Activated CD4-positive, alpha-beta T cell treated with anti-CD3 and anti-CD28 coated beads, Interleukin-2, amount 50 U/mL, for 16 hours (primary cell): Measurements from ENCODE around the gene FZD2.
"Not testable (repeated sequence)": the region's sequence is repeated elsewhere in the genome, so short reads cannot be mapped to it uniquely, and the experiment has no call there.

Experiments
- DNase-seq: peaks from one replicate; pipeline ENCODE4 v3.0.0-alpha.2; 2020

The FZD2 gene

DNA sequence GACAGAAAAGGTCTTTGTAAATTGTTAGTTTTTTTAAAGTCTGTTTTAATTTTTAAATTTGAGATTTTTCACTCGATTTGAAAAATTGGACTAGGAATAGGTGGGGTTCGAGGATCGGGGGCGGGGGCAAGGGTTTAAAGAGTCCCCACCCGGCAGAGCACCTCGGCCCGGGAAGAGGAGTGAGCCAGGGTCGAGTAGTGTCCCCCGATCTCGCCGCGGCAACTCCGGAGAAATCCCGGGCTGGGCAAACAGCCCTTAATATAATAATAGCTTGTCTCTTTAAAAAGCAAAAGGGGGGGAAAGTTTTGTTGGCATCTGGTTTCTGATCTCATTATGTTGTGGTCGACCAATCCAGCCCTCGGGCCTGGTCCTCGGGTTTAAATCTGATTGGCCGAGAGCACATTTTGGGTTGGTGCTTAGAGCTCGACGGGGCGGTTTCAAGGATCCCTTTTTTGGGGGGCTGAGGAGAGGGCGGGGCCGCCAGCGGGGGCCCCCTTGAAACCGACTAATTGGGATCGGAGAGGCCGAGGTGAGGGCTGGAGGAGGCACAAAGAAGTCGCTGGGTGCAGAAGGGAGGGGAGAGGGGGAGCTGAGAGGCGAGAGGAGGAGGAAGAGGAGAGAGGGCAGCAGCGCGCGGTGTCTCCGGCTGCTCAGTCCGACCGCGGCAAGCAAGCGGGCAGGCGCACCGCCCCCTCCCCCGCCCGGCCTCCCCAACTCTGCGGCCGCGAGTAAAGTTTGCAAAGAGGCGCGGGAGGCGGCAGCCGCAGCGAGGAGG, at the start of gene FZD2:
Gene FZD2, plus strand, starts transcription at position 653 of the 775 bp plus-strand sequence. CDS start 205 bp downstream, outside the sequence.
- peak; percentile 54 for DNase-seq

DNA sequence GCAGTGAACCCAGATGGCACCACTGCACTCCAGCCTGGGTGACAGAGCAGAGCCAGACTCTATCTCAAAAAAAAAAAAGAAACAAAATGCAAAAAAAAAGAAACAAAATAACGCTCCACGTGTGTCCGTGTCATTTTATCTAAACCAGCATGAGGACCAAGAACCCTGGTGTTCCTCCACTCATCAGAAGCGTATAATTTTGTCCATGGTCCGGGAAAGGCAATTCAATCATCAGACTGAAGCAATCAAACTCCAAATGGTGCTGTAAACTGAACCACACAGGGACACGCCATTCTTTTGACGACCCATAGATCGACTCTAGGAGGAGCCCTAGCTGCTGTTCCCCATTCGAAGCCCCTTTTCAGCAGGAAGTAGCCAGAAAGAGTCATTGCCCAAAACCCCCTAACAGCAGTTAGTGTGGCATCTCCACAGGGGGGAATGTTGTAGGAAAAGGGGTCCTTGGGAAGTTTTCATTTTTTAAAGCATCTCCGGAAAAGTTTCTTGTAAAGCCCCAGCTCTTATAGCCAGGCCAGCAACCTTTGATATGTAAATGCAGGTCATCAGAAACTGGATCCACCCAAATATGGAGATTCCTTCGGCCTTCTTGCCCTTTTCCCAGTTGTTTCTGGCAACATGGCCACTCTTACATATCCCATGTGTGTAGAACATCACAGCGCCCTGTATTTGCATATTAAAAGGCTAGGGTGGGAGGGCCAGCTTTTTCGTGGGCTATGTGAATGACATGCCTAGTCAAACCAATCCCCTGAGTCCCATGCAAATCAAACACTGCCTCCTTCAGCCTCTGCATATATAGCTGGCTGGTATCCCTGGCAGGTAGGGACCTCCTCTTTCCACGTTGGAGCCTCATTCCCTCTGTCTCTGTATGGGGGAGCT, 45.8 kb upstream of the FZD2 start:
- not testable (repeated sequence) for DNase-seq

DNA sequence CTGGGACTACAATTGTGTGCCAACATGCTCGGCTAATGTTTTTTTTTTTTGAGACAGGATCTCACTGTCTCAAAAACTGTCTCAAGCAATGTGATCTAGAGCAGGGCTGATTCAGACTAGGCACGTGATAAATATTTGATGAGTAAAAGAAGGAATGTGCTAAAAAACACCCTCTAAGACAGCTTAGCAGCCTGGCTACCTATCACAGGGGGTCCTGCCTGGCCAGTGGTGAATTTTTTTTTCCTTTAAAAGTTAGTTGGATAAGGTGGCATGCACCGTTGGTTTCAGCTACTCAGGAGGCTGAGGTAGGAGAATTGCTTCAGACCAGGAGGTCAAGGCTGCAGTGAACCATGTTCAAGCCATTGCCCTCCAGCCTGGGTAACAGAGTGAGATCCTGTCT, 39.3 kb upstream of the FZD2 start:
- no peak for DNase-seq

DNA sequence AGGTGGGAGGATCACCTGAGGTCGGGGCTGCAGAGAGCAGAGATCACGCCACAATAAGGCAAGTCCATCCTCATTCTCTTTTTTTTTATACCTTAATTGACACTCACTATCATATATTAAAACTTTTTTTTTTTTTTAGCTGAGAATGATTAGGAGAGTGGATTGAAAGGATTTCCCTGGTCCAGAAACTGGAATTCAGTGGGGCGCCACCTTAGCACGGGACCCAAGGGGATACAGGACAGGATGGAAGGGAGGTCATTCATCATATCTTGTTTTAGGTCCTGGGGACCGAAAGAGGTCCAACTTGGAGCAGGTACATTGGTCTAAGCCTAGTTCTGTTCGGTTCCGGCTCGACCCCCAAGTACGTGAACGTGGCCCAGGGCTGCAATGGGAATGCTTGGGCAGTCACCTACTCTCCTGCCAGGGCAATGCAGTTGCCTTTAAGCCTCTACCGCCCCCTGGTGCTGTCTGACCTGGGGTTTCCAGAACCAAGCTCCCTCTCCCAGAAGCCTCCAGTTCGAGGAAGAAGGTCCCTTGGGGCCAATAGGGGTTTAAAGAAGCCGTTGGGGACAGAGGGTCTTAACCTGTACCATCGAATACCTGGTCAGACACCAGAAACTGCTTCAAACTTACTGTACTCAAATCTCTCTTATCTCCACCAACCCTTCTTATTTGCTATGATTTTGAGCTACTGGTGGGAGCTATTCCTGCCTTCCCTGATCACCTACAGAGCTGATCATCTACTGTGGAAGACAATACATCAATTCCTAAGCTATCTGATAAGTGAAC, 34.2 kb upstream of the FZD2 start:
- DNase-seq, result peak; percentile 66

DNA sequence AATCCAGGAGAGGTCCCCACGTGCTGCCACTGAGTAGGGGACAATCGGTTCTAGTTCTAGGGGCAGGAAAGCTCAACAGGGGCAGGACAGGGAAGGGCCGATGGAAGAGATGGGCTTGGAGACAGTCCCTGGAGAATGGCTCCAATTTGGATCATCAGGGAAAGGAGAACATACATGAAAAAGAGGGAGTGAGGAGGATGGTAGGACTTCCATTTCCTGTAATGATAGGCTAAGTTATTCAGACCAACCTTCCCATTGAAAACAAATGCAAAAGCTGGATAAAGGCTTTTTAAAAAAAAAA, 33.7 kb upstream of the FZD2 start:
- DNase-seq, result no peak

DNA sequence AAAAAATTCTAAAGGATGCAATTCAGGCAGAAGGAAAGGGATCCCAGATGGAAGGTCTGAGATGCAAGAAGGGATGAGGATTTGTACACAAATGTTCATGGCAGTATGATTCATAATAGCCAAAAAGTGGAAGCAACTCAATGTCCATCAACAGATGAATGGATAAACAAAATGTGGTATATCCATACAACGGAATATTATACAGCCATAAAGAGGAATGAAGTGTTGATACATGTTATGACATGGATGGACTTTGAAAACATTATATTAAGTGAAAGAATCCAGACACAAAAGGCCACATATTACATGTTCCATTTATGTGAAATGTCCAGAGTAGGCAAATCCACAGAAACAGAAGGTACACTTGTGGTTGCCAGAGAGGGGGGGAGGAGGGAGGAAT, 30.2 kb upstream of the FZD2 start:
- no peak for DNase-seq

DNA sequence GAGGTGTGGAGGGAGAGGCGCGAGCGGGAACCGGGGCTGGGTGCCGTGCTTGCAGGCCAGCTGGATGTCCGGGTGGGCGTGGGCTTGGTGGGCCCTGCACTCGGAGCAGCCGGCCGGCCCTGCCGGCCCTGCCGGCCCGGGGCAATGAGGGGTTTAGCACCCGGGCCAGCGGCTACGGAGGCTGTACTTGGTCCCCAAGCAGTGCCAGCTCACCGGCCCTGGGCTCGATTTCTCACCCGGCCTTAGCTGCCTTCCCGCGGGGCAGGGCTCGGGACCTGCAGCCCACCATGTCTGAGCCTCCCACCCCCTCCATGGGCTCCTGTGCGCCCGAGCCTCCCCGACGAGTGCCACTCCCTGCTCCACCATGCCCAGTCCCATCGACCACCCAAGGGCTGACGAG, 29.3 kb upstream of the FZD2 start:
- DNase-seq, result no peak

DNA sequence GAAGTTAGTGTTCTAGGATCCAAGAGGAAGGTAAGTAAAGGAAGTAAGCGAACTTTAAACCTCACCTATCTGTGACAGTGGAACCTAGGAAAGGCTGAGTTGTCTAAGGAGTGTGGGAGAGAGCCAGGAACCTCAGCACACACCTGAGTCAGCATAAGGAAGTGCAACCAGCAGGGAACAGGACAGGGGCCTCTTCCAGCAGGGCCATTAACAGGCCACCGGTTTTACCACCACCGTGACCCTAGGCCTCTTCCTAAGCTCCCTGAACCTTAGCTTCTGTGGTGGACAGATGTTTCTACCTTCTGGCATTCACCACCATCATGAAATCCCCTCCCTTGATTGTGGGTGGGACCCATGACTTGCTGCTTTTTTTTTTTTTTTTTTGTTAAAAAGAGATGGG, 27.4 kb upstream of the FZD2 start:
- DNase-seq, result no peak

DNA sequence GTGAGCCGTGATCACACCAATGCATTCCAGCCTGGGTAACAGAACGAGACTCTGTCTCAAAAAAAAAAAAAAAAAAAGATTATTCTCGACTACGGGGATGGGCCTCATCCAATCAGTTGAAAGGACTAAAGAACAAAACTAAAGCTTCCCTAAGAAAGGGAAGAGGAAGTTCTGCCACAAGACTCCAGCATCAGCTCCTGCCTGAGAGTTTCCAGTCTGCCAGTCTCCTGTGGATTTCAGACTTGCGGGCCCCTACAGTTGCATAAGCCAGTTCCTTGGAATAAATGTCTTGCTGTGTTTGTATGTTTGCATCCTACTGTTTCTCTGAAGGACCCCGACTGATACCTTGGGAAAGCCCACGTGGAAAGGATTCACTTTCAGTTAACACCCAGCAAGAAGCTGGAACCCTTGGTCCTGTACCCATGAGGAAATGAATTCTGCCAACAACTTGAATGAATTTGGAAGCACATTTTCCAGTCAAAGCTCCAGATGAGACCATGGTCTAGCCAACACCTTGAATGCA, 26.3 kb upstream of the FZD2 start:
- DNase-seq, result no peak

DNA sequence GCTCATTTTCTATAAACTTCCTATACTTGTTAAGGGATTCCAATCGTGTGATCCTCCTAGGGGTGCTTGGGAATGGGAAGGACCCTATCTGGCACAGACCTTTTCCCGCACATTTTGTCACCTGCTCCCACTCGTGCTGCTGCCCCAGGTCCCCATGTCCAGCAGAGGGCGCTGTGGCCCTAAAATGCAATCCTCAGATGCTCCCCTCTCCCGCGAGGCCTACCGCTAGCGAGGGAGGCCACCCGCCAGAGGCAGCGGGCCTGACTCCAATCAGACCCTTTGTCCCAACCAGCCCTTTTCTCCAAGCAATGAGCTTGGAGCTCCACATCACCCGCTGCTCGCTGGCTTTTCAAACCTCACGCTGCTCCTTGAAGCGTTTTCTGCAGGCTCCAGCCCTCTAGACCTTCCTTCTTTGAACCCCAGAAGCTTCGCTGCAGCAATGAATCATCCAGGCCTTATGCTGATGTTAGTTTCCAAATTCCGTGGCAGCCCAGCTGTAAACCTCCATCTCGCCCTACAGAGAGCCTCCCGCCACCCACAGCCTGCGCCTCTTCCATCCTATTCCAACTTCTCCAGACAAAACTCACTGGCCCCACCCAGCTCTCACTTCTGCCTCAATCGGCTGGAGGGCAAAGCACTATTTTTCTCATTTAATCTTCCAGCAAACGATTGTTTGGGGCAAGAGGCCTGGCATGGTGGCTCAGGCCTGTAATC, 23.6 kb upstream of the FZD2 start:
- peak; percentile 86 for DNase-seq

DNA sequence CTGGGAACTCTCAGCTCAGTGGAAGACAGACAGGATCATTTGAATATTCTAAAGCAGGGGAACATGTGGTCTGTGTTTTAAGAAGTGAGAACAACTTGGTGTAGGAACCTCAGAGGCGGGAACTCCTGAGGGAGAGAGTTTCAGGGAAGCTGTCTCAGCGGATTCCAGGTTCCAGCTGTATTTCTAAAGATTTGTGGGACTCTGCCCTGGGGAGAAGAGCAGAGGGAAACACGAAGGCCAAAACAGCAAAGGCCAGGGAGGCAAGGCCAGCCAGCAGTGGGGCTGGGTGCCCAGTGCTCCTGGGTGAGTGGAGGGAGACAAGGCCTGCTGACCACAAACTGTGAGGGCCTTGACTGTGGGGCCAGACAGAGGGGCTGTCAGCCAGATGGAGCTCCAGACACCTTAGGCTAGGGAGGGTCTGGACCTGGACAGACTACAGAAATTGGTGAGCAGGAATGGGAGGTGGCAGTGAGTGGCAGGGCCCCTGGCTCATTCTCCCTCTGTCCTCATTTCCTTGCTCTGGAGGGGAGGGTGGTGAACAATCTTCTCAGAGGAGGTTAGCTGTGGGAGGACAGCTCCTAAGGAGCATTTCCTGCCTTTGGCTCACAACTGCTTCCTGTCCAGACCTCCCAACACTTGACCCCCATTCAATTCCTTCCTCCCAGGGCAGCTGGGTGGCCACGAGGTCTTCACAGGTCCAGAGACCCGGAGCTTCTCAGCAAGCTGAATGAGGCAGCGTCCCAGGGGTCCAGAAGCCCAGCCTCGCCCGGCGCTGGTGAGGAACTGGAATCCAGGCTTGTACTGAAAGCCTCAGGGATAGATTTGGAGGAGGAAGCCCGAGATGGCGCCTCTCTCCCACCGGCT, 21.0 kb upstream of the FZD2 start:
- DNase-seq, result no peak

DNA sequence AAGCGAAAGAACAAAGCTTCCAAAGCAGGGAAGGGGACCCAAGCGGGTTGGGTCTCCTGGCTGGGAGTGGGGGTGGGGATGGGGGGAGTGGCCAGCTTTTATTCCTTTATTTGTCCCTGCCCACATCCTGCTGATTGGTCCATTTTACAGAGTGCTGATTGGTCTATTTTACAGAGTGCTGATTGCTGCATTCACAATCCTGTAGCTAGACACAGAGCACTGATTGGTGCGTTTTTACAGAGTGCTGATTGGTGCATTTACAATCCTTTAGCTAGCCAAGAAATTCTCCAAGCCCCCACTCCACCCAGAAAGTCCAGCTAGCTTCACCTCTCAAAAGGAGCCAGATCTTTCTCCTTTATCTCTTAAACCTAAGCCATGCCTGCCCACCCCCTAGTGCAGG, 19.4 kb upstream of the FZD2 start:
- DNase-seq, result not testable (repeated sequence)

DNA sequence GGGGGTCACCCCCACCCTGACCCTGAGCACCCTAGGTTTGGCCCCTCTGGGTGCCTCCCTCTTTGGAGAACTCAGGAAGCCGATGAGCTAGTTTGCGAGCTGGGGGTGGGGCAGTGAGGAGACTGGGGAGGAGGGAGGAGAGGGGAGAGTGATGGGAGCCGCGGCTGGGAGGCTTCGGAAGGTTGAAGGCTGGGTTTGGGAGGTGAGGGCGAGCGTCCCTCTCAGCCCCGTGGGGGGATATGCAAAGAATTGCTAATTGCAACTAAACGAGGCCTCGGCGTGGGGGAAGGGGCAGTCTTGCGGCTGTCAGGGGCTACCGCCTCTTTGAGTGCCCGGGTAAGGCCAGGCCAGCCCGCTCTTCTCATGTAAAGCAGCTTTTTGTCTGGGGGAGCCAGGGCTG, 17.6 kb upstream of the FZD2 start:
- DNase-seq, result no peak

DNA sequence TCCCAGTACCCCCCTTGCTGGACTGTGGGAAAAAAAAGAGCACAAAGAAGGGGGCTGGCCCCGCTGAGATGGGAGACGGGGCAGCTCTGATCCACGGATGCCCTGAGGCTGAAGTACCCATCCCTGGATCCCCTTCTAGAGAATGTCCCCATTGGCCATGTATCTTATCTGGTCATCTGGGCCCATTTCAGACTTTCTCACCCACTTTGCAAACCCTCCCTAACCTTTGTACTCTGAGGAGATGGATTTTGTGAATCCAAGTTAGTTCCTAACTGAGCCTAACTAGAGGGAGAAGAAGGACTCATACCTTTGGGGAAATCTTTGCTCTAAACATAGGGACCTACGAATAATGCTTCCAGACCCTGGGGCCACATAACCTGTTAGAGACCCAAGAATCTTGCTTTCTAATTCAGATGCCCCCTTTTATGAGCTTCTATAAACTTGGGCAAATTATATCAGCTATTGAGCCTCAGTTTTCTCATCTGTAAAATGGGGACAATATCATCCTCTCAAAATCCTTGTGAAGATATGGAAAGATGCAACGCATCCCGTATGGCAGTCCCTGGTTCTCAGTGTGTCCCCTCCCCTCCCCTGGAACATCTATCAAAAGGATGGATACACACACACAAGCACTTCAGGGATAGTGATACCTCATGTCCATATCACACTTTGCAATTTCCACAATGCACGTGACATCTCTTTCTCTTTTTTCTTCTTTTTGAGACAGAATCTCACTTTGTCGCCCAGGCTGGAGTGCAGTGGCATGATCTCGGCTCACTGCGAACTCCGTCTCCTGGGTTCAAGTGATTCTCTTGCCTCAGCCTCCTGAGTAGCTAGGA, 16.8 kb upstream of the FZD2 start:
- no peak for DNase-seq

DNA sequence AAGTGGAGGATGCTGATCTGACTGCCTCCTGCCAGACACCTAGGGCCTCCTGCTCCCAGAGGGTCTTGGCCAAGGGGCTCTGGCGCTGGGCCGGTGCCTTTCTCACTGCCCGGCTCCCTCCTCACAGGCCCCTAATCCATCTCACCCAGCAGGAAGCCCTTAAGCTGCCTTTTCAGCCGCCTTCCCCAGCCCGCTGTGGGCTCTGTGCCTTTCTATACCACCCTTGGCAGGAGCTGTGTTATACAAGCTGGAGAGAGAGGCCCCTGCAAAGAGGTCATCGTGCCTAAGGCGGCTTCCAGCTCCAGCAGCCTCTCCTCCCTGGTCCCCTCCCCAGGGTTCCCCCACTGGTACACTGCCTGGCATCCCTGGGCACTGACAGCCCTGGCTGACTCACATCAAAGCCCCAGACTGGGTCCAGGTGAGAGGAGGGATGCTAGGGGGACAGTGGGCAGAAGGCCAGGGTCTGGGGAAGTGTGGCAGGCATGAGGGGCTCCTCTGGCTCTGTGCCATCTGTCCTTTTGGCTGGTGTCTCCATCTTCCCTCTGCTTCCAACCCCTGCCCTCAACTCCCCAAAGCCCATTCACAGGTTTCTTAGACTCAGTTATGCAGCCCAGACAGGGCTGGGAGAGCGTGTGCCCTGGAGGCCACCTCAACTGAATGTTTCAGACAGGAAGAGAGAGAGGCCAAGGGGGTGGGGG, 15.3 kb upstream of the FZD2 start:
- DNase-seq, result no peak

DNA sequence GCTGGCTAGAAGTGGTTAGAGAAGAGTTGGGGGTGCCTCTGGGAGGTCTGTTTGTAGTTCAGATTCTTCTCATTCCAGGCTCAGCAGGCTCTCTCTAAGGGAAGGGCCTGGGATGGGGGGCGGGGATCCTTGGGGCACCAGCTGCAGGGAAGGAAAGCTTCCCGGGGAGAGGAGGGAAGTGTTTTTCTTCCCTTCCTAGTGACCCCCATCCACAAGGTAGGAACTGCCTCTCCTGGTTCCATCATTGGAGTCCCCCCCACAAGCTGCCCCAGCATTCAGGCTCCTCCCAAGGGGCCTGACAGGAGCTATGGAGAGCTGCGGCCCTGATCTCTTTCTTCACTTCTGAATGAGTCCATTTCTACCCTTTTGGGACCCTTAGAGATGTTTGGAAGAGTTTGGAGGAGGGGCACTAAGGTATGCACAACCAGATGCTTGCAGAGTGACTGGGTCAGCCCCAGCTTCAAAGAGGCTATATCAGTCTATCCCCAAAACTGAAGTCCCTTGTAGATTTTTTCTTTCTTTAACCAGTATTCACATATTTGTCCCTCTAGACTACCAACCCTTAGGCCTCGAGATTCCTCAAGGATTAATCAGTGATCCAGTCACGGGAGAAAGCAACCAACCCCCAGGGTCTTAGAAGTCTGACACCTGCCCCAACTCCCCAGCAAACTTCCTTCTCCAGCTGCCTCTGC, 13.9 kb upstream of the FZD2 start:
- DNase-seq, result no peak

DNA sequence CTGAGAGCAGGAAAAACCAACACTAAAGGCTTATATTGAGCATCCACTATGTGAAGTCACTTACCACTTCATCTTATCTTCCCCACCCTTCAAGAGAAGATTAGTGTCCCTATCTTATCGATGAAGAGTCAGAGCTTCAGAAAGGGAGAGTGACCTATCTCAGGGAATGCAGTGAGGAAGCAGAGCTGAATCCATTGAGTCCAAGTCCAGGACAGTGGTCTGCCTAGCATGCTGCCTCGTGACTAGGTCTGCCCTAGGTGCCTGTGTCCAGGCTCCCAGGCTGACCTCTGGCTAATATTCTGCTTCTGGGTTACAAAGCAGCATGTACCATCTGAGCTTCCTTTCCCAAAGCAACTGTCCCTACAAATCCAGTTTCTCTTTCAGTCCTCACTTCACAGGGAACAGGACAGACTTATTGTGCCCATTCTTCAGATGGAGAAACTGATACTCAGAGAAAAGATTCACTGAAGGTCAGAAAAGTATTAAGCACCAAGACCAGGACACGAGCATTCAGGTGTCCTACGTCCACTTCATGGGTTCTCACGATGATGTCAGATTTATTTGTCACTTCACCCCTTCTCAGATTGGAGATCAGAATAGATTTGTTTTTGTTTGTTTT, 13.3 kb upstream of the FZD2 start:
- DNase-seq, result no peak

DNA sequence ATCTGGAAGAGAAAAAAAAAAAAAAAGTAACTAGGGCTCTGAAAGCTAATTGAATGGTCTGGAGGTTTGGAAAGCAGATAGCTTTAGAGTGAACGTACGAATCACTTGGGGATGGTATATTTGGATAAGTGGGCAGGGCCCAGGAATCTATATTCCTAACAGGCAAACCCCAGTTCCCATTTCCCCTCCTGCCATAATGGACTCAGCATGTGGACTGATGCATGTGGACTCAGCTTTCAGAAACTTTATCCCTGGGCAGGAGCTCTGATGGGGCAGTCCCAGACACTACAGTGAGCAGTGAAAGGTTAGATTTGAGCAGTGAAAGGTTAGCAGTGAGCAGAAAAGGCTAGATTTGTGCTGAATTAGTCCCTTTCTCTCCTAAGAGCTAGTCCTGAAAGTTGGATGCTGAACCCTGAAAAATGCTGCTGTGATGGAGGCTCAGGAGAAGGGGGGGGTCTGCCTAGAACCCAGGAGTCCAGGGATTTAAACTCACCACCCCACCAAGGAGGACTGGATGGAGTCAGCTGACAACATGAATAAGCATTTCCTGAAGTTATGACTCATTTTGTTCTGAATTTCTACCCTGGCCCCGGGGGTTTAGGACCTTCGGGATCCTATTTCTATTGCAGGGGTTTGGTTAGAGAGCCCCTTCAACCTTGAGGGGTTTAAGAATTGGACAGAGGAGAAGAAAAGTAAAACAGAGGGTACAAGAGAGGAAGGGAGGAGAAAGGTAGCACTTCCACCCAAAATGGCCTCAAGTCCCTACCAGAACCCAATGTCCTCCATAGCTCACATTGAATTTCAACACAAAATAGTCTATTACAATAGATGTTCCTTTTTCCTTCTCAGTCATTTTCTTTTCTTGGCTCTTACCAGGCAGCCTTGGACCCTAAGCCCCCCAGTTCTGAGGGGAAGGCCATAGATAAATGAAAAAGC, 10.3 kb upstream of the FZD2 start:
- no peak for DNase-seq
